ENCODE results near the gene IL22. TPM values are rescaled to one million over a fixed set of nuclear protein-coding genes. Genes with fewer than 3 reads are reported as not detected.

IL22 gene
- total RNA-seq, 1 experiment from 2014 or later = not detected

GRCh38 chr12:68269779-68270178 lies 16.4 kb upstream of the IL22 start:
- POLR2A ChIA-PET (ENCODE audit: unreplicated experiment) = no interaction called here
- intact Hi-C loops (cut with micrococcal nuclease) = no loop called here
- no TSS peak for BruUV-seq (replicated peaks)

GRCh38 chr12:68268967-68269366 lies 15.6 kb upstream of the IL22 start:
- Histone ChIP-seq H3K4me3 (ENCODE audit: low read length) (no peak overlapping the region), H3K27ac (ENCODE audit: low read length) (no peak overlapping the region), H3F3A (ENCODE audit: low read length, unreplicated experiment) (no peaks in the 10 kb centered on the region), H3K9ac (ENCODE audit: low read length) (no peak overlapping the region), H3K27me3 (ENCODE audit: low read length) (no peaks in the 10 kb centered on the region), H3K4me1 (ENCODE audit: insufficient read depth, low read length) (no peaks in the 10 kb centered on the region), H2AFZ (ENCODE audit: low read length) (no peak overlapping the region), H3K36me3 (ENCODE audit: low read depth, low read length) (no peaks in the 10 kb centered on the region), H3K4me2 (ENCODE audit: low read length) (no peak overlapping the region), H3K79me2 (ENCODE audit: low read length) (no peaks in the 10 kb centered on the region), H3K9me2 (replicated peaks; ENCODE audit: low read length) (no peaks in the 10 kb centered on the region), H4K20me1 (ENCODE audit: low read length) (no peaks in the 10 kb centered on the region), H3K9me3 (ENCODE audit: low read length) (no peaks in the 10 kb centered on the region)
- no peak for TF ChIP-seq EZH2phosphoT487 (IDR thresholded peaks at IDR 0.05; ENCODE audit: borderline replicate concordance, low read length)
- TF ChIP-seq CTCF (conservative IDR thresholded peaks at IDR 0.05; ENCODE audit: low read depth, low read length) = no peak
- no peak for TF ChIP-seq EZH2 (IDR thresholded peaks at IDR 0.05; ENCODE audit: low read length, unreplicated experiment)
- CTCF ChIA-PET = no interaction called here
- intact Hi-C loops (cut with micrococcal nuclease) = no loop called here
- POLR2A ChIA-PET (ENCODE audit: unreplicated experiment) = no interaction called here
- no TSS peak for BruUV-seq (replicated peaks)
- DNase-seq (no peak), ATAC-seq (no peak)

More at GRCh38 chr12:68269779-68270178, 16.4 kb upstream of the IL22 start:
- Histone ChIP-seq H3F3A (ENCODE audit: low read length, unreplicated experiment) (no peaks in the 10 kb centered on the region), H3K79me2 (ENCODE audit: low read length) (no peaks in the 10 kb centered on the region), H4K20me1 (ENCODE audit: low read length) (no peaks in the 10 kb centered on the region), H3K4me1 (ENCODE audit: insufficient read depth, low read length) (no peaks in the 10 kb centered on the region), H3K9ac (ENCODE audit: low read length) (no peak overlapping the region), H2AFZ (ENCODE audit: low read length) (no peak overlapping the region), H3K36me3 (ENCODE audit: low read depth, low read length) (no peaks in the 10 kb centered on the region), H3K27me3 (ENCODE audit: low read length) (no peaks in the 10 kb centered on the region), H3K27ac (ENCODE audit: low read length) (no peak overlapping the region), H3K9me2 (replicated peaks; ENCODE audit: low read length) (no peaks in the 10 kb centered on the region), H3K4me2 (ENCODE audit: low read length) (no peak overlapping the region), H3K9me3 (ENCODE audit: low read length) (no peaks in the 10 kb centered on the region), H3K4me3 (ENCODE audit: low read length) (no peak overlapping the region)
- DNase-seq = no peak
- ATAC-seq = no peak
- TF ChIP-seq CTCF (conservative IDR thresholded peaks at IDR 0.05; ENCODE audit: low read depth, low read length) = no peak
- TF ChIP-seq EZH2 (IDR thresholded peaks at IDR 0.05; ENCODE audit: low read length, unreplicated experiment) = no peak
- TF ChIP-seq EZH2phosphoT487 (IDR thresholded peaks at IDR 0.05; ENCODE audit: borderline replicate concordance, low read length) = no peak
- CTCF ChIA-PET = no interaction called here

- H2AFZ ChIP-seq (ENCODE audit: low read length) = no peak overlapping the region
- no peak overlapping the region for H3K27ac ChIP-seq (ENCODE audit: low read length)
- intact Hi-C loops (cut with micrococcal nuclease) = no loop called here
- ATAC-seq (no peak), DNase-seq (peak; percentile 11)
- TF ChIP-seq CTCF (conservative IDR thresholded peaks at IDR 0.05; ENCODE audit: low read depth, low read length) (no peak), EZH2 (IDR thresholded peaks at IDR 0.05; ENCODE audit: low read length, unreplicated experiment) (no peak), EZH2phosphoT487 (IDR thresholded peaks at IDR 0.05; ENCODE audit: borderline replicate concordance, low read length) (no peak)
- H3K9me3 ChIP-seq (ENCODE audit: low read length) = no peaks in the 10 kb centered on the region
- H3K4me1 ChIP-seq (ENCODE audit: insufficient read depth, low read length) = no peaks in the 10 kb centered on the region
- H3K9ac ChIP-seq (ENCODE audit: low read length) = no peak overlapping the region
- H3K36me3 ChIP-seq (ENCODE audit: low read depth, low read length) = no peaks in the 10 kb centered on the region
- no peaks in the 10 kb centered on the region for H3K79me2 ChIP-seq (ENCODE audit: low read length)
- no peak overlapping the region for H3K4me3 ChIP-seq (ENCODE audit: low read length)
- H3K4me2 ChIP-seq (ENCODE audit: low read length) = no peak overlapping the region
- no peaks in the 10 kb centered on the region for H3F3A ChIP-seq (ENCODE audit: low read length, unreplicated experiment)
- no TSS peak for BruUV-seq (replicated peaks)
- H4K20me1 ChIP-seq (ENCODE audit: low read length) = no peaks in the 10 kb centered on the region
- ChIA-PET CTCF (no interaction called here), POLR2A (ENCODE audit: unreplicated experiment) (no interaction called here)
- no peaks in the 10 kb centered on the region for H3K9me2 ChIP-seq (replicated peaks; ENCODE audit: low read length)
- no peaks in the 10 kb centered on the region for H3K27me3 ChIP-seq (ENCODE audit: low read length)
Observed at GRCh38 chr12:68267892-68268396, 14.5 kb upstream of the IL22 start.
